Measurements from ENCODE around the gene ITGA1.
"Not testable (repeated sequence)": the region's sequence is repeated elsewhere in the genome, so short reads cannot be mapped to it uniquely, and the experiment has no call there.

Gene ITGA1

GRCh38 chr5:52802272-52802973 lies 14.7 kb downstream of the ITGA1 start:
- no peak for DNase-seq

- DNase-seq = no peak
These were observed 15.2 kb downstream of the ITGA1 start for GRCh38 chr5:52802974-52803336.

DNA sequence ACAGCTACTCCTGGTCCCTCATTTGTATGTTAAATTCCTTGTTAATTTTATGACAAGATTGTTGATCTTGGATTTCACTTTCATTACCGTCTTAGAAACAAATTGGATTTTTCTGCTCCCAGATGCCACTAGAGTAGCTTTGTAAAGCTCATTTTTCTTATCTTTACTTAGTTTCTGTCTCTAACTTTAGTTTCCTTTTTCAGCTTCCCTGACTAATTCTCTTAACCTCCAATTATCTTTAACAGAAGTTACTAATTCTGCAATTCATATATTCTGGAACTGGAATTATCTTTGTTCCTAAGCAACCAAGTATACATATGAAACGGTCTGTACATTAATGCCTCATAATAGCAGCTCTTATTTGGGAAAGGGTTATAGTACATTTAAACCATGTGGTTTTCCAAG lies 16.7 kb downstream of the ITGA1 start:
- DNase-seq = no peak

GRCh38 chr5:52804981-52805380 lies 17.3 kb downstream of the ITGA1 start:
- DNase-seq = no peak

DNA sequence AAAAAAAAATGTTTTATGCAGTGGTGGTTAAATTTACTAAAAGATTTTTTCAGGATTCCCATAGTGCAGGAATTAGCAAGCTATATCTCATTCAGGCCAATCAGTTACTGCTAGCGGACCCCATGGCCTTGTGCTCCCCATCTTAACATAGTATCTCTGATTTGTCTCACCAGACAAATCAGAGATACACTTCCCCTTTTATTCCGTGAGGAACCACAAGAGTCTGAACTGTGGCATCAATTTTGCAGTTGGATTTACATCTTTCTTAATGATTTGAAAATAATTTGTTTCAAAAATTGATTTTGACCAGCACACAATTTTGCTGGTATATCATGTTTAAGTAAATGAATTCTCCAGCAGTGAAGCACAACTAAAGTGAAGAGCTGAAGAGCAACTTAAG lies 17.9 kb downstream of the ITGA1 start:
- DNase-seq = no peak

- no peak for DNase-seq
These were observed 19.3 kb downstream of the ITGA1 start for GRCh38 chr5:52807037-52807436.

DNA sequence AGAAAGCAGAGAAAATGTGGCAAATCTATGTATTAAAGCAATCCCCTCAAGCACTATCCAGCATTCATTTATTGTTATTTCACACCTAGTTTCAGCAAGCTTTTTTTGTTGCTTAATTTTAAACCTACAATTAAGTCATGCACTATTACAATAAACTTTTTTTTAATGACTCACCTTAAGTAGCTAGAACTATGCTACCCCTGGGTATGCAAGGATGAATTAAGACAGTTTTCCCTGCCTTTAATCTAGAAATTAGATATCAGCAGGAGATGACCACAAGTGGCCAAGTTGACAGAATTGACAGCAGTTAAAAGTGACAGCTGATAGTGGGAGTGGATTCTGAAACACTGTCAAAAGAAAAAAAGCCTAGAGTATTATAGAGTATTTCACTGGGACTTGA lies 20.0 kb downstream of the ITGA1 start:
- DNase-seq = no peak

GRCh38 chr5:52808316-52808901 lies 20.7 kb downstream of the ITGA1 start:
- no peak for DNase-seq

DNA sequence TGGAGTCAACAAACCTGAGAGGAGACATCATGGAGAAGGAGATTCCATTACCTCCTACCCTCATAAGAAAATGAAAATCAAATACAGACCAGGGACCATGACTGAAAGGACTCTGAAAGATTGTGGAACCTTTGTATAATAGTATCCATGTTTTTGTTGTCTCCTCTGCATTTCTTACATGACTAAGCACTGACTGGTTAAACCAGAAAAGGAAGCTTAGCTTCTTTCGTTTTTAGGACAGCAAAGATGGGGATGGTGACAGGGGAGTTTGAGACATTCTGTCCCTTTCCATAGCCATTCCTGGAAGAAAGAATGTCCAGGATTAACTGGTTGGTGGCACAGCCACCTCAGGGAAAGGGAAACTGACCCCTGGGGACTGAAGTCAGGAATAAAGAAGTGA lies 22.2 kb downstream of the ITGA1 start:
- DNase-seq = no peak

- no peak for DNase-seq
These were observed 22.7 kb downstream of the ITGA1 start for GRCh38 chr5:52810426-52810825.

DNA sequence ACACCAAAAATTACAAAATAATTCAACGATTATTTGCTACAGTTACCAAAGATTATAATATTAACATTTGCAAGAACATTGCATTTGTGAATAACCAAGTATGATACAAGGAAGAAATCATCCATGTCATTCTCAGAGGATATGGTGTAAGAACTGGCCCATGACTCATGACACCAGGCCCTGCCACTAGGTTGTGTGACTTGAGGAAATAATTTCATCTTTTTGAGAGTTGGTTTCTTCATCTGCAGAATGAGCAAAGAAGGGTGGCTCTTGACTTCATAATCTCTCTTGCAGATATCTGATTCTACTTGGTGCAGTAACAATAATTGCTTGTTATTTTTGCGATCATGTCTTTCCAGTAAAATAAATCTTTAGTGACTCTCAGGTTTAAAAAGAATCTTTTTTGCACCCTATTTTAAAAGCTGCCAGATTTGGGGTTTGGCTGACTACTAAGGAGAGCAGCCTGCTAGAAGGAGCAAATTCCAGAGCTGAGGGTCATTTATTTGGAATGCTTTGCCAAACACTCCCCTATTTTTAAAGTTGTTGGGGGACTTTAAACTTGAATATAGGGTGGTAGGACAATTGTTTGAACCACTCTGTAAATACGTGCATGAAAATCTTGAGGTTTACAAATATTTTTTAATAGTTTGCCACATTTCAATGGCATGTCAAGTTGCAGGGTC lies 23.5 kb downstream of the ITGA1 start:
- no peak for DNase-seq

DNA sequence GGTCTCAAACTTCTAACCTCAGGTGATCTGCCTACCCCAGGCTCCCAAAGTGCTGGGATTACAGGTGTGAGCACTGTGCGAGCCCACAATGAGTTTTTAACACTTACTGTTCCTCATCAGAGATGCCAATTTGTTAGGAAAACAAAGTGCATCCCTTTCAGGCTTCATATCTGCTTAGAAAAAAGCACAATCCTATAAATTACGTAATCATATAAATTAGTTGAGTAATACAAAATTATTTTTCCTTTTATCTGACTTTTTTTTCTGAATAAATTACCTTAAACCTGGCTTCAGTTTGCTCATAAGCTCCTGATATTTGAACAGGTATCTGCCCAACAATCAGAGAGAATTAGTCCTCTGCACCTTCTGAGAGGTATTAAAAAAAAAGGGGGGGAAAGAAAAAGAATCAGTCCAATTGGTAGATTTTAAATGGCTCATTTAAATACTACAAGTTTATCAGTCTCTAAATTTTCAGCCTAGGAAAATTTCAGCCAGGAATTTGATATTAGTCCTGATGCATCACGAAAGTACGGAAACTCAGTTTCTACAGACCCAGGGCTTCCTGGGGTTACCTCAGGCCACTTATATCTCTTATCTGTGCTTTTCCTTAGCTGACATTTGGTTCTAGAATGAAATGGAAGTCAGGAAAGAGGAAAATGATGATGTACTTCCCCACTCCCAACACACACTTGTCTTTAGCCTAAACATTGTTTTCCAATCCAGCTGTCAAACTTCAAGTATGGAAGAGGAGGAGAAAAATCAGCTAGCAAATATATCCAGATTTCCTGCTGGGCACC lies 26.8 kb downstream of the ITGA1 start:
- no peak for DNase-seq

DNA sequence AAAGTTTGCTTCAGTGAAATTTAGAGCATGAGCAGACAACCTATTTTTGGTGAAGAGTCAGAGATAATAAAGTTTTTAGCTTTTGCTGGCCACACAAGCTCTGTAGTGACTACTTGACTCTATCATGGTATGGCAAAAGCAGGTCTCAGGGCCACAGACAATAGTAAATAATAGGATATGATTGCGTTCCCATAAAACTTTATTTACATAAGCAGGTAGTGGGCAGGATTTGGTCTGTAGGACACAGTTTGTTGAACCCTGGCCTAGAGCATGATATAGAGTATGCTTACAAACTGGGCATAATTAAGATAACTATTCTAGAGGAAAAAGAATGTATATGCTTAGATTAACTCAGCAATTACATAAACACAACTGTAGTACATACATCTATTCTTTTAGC lies 30.1 kb downstream of the ITGA1 start:
- no peak for DNase-seq

- DNase-seq = no peak
These were observed 30.6 kb downstream of the ITGA1 start for GRCh38 chr5:52818360-52818759.

DNA sequence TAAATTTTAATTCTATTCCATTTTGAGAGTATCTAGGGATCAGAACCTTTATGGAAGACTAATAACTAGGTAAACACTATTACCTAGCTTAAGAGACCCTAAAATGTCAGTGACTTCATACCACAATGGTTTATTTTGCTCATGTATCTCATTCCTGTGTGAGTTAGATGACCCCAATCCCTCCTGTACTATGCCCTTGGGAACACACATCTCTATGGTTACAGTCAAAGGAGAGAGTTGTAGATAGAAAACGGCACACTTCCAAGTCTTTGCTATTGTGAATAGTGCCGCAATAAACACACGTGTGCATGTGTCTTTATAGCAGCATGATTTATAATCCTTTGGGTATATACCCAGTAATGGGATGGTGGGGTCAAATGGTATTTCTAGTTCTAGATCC lies 31.1 kb downstream of the ITGA1 start:
- not testable (repeated sequence) for DNase-seq

DNA sequence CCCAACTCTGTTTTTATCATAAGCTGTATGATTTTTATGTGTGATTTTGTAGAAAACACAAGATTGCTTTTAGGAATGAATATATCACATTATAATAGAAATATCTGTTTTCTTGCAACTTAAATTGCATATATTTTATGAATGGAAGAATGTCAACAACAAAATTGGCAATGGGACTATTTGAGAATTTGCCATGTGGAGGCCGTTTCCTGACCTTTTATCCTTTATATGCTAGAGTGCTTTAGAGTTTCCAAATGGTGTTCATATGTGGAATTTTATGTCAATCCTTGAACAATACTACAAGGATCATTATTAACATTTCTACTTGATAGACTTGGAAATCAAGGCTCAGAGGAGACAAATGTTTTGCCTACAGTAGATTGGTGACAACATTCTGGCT lies 34.2 kb downstream of the ITGA1 start:
- DNase-seq = no peak

- no peak for DNase-seq
These were observed 34.7 kb downstream of the ITGA1 start for GRCh38 chr5:52822437-52822836.

- no peak for DNase-seq
These were observed 37.1 kb downstream of the ITGA1 start for GRCh38 chr5:52824827-52825226.

DNA sequence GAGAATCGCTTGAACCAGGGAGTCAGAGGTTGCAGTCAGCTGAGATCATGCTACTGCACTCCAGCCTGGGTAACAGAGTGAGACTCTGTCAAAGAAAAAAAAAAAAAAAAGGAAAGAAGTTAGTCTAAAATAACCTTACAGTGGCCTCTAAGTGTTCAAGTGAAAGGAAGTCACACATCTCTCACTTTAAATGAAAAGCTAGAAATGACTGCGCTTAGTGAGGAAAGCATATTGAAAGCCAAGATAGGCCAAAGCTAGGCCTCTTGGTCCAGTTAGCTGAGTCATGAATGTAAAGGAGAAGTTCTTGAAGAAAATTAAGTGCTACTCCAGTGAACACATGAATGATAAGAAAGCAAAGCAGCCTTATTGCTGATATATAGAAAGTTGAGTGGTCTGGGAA lies 38.1 kb downstream of the ITGA1 start:
- no peak for DNase-seq

DNA sequence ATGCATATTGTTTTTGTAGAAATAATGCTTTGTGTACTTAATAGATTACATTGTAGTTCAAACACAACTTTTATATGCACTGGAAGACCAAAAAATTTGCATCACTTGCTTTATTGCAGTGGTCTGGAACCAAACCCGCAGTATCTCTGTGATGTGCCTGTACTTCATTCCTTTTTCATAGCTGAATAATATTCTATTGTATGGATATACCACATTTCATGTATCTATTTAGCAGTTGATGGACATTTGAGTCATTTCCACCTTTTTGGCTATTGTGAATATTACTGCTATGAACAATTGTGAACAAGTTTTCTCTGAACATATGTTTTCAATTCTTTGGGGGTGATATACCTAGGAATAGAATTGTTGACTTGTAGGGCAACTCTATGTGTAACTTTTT lies 40.1 kb downstream of the ITGA1 start:
- no peak for DNase-seq

DNA sequence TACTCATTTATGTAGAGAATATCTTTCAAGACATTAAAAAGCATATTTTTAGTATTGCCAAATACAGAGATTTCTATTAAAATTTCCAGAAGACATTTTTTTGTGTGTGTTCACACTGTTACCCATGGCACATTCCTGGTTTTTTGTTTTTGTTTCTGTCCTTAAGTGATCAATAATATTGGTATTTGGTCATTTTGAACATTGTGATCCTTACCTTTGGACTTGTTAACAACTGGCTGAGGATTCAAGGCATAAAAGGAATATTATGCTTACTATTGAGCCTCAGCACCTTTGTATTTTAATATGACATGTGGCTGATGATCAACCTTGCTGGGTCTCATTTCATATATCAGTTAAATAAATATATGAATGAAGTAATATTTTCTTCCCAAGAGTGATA lies 41.9 kb downstream of the ITGA1 start:
- no peak for DNase-seq

DNA sequence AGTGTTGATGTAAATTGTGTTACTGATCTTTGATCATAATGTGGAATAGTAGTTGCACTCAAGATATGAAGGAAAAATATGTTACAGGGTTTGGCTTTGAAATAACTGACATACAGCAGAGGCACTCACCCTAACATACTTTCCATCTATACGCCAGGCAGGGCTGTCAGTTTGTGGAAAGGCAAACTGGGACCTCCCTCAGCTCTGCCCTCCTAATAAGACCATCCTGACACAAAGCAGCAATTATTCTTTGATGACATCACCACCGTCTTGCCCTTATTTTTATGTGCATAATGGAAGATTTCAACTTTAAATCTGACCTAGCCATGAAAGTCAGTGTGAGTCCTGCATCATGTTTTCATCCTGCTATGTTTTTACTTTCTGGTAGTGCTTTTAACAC lies 42.9 kb downstream of the ITGA1 start:
- DNase-seq = no peak

DNA sequence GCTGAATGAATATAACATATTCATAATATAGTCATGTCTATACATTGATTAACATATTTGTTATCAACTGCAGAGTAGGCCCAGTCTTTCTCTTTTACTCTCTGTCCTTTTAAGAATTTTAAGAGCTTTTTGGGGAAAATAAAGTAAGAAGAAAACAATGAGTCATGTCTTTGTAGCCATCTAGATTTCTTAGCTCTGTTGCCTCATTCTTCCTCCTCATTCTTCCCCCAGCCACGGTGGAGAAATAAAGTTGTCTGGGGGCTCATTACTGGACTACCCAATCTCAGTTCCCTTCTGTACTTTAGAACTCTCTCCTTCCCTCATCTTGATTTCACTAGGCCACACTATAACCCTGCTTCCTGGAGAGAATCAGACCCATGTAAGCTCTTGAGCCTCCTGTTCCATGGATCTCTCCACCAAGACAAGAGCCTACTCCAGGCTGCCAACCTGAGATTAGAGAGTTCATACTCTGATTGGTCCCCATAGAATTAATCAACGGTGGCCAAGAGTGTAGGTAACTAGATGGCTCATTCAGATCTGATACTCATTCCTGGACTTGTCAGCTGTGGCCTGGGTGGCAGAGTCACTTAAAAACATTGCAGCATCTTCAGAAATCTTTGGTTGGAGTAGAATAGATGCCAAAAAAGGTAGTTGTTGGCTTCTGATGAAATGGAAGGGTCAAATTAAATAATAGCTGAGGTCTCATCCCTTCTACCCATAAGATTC lies 44.2 kb downstream of the ITGA1 start:
- no peak for DNase-seq
